DOHH2 (cell line): ENCODE data around the gene ADAMTS16.

Source experiments
- CTCF ChIP-seq: fragments of 200-600 bp; sonication (generic); IDR thresholded peaks from one replicate; pipeline ENCODE4 v1.5.1; 2014; ENCODE audit warnings: antibody characterized with exemption, mild to moderate bottlenecking, low read depth, low read length; ENCODE audit not compliant: poor library complexity, severe bottlenecking
- EZH2phosphoT487 ChIP-seq: fragments of 200-600 bp; sonication (generic); IDR thresholded peaks from 2 replicates; pipeline ENCODE4 v1.6.1; 2017; ENCODE audit warnings: borderline replicate concordance, mild to moderate bottlenecking, antibody characterized with exemption, low read length, moderate library complexity, mixed read lengths

- TF ChIP-seq CTCF (no peak), EZH2phosphoT487 (no peak)
These were observed 174.0 kb downstream of the ADAMTS16 start for GRCh38 chr5:5314166-5314565.
